Pulmonary artery endothelial cell (primary cell): ENCODE data around the gene CACNG1. TPM values are rescaled to one million over a fixed set of nuclear protein-coding genes. Genes with fewer than 3 reads are reported as not detected.

Experiments
- DNase-seq: peaks from one replicate; pipeline ENCODE4 v3.0.0-alpha.2; 2011; ENCODE audit warnings: low read depth, low spot score
- total RNA-seq: library from RNA; depleted of rRNA; stranded (reverse); fragments of >200 nt; gene quantifications from 2 replicates; pipeline ENCODE4 v1.2.3, GENCODE V29; 2014

Gene CACNG1
- total RNA-seq, 1 donor from 2014 or later = not detected

GRCh38 chr17:67051155-67051538 lies 6.8 kb downstream of the CACNG1 start:
- no peak for DNase-seq

DNA sequence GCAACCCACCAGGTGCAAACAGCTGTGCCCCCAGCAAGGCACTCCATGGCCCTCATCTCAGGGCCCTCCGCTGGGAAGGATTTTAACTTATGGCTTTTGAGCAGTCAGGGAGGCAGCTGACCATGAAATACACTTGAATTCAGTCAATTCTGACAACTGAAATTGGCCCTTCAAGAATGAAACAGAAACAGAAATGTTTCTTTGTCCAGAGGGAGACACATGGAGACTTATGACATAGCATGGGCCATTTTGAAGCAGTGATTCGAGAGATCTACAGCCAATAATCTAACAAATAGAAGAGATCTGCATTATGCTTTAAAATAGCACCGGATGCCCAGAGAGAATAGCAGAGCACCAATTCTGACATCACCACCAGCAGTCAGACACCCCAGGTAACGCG lies 7.5 kb downstream of the CACNG1 start:
- no peak for DNase-seq

- DNase-seq = no peak
Observed at GRCh38 chr17:67052720-67053437, 8.5 kb downstream of the CACNG1 start.

GRCh38 chr17:67053438-67054000 lies 9.2 kb downstream of the CACNG1 start:
- no peak for DNase-seq

GRCh38 chr17:67054011-67054591 lies 9.7 kb downstream of the CACNG1 start:
- DNase-seq = no peak

GRCh38 chr17:67054608-67055007 lies 10.3 kb downstream of the CACNG1 start:
- no peak for DNase-seq

- DNase-seq = no peak
Observed at GRCh38 chr17:67055041-67055443, 10.7 kb downstream of the CACNG1 start.

DNA sequence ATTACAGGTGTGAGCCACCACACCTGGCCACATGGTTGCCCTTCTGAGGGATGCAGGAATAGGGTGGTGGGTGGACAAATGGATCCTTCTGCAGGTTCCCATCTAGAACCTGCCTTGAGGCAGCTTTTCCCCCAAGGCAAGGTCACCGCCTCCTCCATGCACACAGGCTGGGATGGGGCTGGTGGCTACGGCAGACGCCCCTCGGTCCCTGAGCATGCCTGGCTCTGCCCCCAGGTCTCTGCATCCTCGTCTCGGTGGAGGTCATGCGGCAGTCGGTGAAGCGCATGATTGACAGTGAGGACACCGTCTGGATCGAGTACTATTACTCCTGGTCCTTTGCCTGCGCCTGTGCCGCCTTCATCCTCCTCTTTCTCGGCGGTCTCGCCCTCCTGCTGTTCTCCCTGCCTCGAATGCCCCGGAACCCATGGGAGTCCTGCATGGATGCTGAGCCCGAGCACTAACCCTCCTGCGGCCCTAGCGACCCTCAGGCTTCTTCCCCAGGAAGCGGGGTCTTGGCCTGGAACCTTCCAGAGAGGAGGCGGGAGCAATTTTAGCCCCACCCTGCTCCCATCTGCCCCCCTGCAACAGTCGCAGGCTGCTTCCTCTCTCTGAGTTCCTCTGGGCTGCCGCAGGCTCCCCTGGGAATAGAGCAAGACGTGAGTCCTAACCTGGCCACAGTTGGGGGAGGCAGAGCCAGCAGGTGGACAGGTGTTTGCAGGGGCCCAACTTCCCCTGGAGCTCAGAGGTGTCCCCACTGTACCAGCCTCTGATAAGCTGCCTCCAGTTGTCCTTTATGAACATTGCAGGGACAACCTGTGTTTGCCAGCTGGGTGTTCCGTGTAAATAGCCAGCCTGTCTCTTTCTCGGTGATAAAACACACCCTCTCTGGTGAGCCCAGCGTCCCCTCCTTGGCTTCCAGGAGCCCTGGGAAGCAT lies 11.7 kb downstream of the CACNG1 start:
- DNase-seq = no peak

- DNase-seq = no peak
Observed at GRCh38 chr17:67056746-67057490, 12.6 kb downstream of the CACNG1 start.

GRCh38 chr17:67058036-67058435 lies 13.7 kb downstream of the CACNG1 start:
- DNase-seq = no peak

DNA sequence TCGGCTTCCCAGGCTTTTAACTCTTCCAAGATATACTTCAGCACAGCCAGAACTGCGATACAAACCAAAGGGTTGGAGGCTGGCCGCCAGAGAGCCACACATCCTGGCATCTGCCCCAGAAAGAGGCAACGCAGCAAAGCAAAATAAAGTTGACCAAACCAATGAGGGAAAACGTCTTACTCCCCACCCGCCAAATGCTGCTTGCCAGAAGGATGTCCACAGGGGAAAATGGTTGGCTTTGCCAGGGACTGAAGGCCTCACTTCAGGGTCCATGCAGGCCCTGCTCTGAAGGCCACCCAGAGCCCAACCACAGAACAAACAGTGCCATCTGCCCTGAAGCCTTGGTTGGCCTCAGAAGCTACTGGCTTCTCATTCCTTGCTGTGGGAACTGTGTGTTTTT lies 15.0 kb downstream of the CACNG1 start:
- DNase-seq = no peak

DNA sequence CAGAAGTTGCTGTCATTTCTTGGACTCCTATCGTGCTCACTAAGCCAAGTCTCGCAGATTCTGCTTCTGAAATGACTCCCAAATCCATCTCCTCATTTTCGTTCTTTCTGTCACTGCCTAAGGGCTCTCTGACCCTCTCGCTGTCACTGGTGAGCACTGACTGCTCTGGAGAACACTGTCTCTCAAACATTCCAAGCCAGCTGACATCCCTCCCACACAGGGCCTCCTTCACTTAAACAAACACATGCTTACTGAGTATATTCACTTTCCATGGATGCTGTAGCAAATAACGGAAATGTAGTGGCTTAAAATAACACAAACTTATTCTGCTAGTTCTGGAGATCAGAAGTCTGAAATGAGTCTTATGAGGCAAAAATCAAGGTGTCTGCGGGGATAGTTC lies 18.8 kb downstream of the CACNG1 start:
- DNase-seq = no peak

DNA sequence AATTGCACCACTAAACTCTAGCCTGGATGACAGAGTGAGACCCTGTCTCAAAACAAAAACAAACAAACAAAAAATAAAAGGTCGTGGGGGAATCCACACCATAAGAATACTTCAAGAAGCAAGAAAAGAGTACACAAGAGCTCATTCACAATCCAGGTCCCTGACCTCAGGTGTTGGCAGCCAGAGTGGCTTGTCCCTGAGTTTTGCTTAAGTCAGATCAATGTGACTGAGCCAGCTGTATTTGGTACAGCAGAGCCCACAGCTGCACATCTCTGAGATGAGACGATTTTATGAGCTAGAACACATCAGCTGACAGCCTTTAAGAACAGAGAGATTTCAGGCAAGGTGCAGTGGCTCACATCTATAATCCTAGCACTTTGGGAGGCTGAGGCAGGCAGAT lies 22.4 kb downstream of the CACNG1 start:
- no peak for DNase-seq

GRCh38 chr17:67067571-67068482 lies 23.5 kb downstream of the CACNG1 start:
- no peak for DNase-seq

DNA sequence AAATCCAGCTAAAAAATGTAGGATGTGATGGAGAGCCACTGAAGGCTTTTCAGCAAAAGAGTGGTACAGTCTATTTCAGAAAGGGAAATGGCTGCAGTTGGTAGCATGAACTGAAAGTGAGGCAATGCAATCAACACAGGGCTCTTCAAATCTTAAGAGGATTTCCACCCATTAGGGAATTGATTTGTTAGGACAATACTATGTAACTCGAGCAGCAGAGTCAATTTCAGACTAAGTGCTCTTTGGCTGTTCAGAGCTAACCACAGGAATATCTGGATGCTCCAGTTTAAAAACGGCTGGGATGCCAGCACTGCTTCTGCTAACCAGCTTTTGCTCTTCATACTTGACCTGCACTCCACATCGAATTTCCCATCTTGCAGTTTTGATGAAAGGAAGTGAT lies 24.6 kb downstream of the CACNG1 start:
- DNase-seq = no peak

GRCh38 chr17:67069603-67070136 lies 25.3 kb downstream of the CACNG1 start:
- no peak for DNase-seq

DNA sequence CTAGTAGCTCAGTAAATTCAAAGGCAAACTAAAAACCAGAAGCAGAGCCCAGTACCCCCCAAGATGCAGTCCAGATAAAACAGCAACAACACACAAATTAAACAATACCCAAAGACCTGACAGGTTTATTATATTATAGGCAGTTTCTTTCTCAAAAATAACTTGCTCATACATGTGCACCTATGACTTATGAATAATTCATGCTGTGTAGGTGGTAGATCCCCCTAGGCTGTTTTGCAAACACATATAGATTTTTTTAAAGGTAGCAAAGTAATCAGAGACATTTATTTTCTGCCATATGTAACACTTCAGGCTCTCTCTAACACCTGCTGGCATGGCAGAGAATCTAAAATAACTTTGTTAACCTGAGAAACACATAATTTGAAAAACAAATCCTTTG lies 27.2 kb downstream of the CACNG1 start:
- no peak for DNase-seq

- DNase-seq = no peak
Observed at GRCh38 chr17:67072885-67073284, 28.5 kb downstream of the CACNG1 start.

DNA sequence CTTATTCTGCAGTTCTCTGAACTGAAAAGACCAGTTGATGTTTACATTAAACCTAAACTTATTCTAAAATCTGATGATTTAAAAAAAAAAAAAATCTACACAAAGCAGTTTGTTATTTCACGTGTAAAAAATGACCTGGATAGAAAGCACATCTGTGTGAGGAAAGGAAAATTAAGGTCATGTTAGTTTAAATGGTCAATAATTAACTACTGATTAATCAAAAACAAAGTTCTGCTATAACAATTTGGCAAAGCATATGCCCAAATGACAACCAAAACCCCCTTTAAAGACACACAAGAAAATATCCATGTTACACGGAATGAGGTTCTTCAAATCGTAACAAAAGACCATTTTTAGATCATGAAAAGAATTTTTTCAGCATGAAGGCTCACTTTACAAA lies 30.4 kb downstream of the CACNG1 start:
- DNase-seq = no peak

GRCh38 chr17:67076290-67076689 lies 31.9 kb downstream of the CACNG1 start:
- DNase-seq = no peak
